ENCODE data around the gene ANKRD12. TPM values are rescaled to one million over a fixed set of nuclear protein-coding genes. Genes with fewer than 3 reads are reported as not detected.

ANKRD12 gene
- total RNA-seq, 1 experiment from 2014 or later: 30.7 TPM

DNA sequence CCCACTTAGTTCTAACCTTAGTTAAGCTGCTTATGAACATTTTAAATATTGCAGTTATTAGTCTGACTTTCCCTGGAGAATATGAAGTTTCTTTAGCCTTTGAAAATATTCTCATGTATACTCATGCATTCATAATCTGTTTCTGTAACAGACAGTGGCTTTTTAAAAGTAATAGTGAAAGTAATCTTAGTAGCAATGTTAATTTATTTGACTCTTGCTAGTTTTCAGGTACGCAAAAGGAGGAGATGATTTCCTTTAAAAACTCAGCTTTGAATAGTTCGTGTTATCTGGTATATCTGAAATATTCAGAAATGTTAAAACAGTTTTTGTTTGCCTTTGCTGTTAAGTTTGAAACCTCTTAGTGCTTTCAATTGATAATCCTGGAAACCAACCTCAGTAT lies 3.8 kb downstream of the ANKRD12 start:
- TF ChIP-seq CTCF (IDR thresholded peaks at IDR 0.05) (no peak), SIN3A (IDR thresholded peaks at IDR 0.05; ENCODE audit: borderline replicate concordance, insufficient read depth, low read depth, low read length) (no peak), TCF7L2 (IDR thresholded peaks at IDR 0.05; ENCODE audit: low read depth, low read length) (no peak), POLR2AphosphoS5 (IDR thresholded peaks at IDR 0.05; ENCODE audit: low read depth, low read length) (no peak), REST (IDR thresholded peaks at IDR 0.05; ENCODE audit: insufficient read depth in 1 of 2, low read depth in 2 of 2, low read length in 1 of 2) (no peak)
- POLR2A ChIA-PET: no interaction called here
- DNase-seq (ENCODE audit: low read depth, low spot score): no peak
- peaks cover 35% of the 10 kb centered on the region for H3K4me1 ChIP-seq (ENCODE audit: control insufficient read depth, insufficient read depth, low read length)
- BruUV-seq (replicated peaks): no TSS peak
- intact Hi-C loops (cut with micrococcal nuclease; ENCODE audit: unreplicated experiment) (loop anchor here (10.0 kb wide), 1 partner anchor 194 kb away; the partner anchor contains the start of gene TWSG1), in situ Hi-C loops (cut with HindIII; ENCODE audit: low pct_unique_long_range_greater_than_20kb, low sequenced_read_pairs) (no loop called here)
- H3K9me3 ChIP-seq (ENCODE audit: control insufficient read depth, insufficient read depth, low read depth, low read length): no peaks in the 10 kb centered on the region
- peak overlapping the region; percentile 73; the same call in 1 of the 2 replicates for H3K27ac ChIP-seq (ENCODE audit: low read length)
- no peak for ATAC-seq
- H3K4me3 ChIP-seq (ENCODE audit: low read depth in 2 of 2, low read length in 2 of 2): no peak overlapping the region
- H3K27me3 ChIP-seq (ENCODE audit: control insufficient read depth, insufficient read depth, low read length): no peaks in the 10 kb centered on the region
- CTCF ChIA-PET: interaction anchor here (0.6 kb wide), 1 partner anchor 9 kb away, joined by 3 read pairs; no protein-coding TSS in a partner anchor
- no peaks in the 10 kb centered on the region for H3K36me3 ChIP-seq (ENCODE audit: control insufficient read depth, insufficient read depth, low read length)

DNA sequence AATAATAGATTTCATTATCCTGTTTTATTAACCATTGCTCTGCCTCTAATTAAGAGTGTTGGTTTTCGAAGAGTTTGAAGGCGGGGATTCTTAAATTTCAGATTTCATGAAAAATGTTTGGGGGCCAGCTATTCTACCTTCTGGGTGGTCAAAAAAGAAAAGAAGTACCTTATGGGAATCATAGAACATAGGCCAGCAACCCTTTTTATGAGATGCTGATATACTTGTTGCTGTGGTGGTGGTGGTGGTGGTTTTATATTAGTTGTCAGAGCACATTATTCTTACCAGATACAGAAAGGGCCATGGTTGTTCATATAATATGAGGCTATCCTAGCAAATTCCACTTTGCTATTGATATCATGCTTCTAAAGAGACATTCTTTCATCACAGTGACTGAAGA lies 4.4 kb downstream of the ANKRD12 start:
- no peak for ATAC-seq
- in situ Hi-C loops (cut with HindIII; ENCODE audit: low pct_unique_long_range_greater_than_20kb, low sequenced_read_pairs): no loop called here

More for the DNA sequence above, 4.4 kb downstream of the ANKRD12 start:
- ChIA-PET CTCF (interaction anchor here (0.6 kb wide), 1 partner anchor 9 kb away, joined by 3 read pairs; no protein-coding TSS in a partner anchor), POLR2A (no interaction called here)
- TF ChIP-seq POLR2AphosphoS5 (IDR thresholded peaks at IDR 0.05; ENCODE audit: low read depth, low read length): no peak
- TF ChIP-seq TCF7L2 (IDR thresholded peaks at IDR 0.05; ENCODE audit: low read depth, low read length): no peak
- no peak for TF ChIP-seq SIN3A (IDR thresholded peaks at IDR 0.05; ENCODE audit: borderline replicate concordance, insufficient read depth, low read depth, low read length)
- no peak for TF ChIP-seq CTCF (IDR thresholded peaks at IDR 0.05)
- no peak for TF ChIP-seq REST (IDR thresholded peaks at IDR 0.05; ENCODE audit: insufficient read depth in 1 of 2, low read depth in 2 of 2, low read length in 1 of 2)
- Histone ChIP-seq H3K9me3 (ENCODE audit: control insufficient read depth, insufficient read depth, low read depth, low read length) (no peaks in the 10 kb centered on the region), H3K4me1 (ENCODE audit: control insufficient read depth, insufficient read depth, low read length) (peaks cover 32% of the 10 kb centered on the region), H3K27me3 (ENCODE audit: control insufficient read depth, insufficient read depth, low read length) (no peaks in the 10 kb centered on the region), H3K27ac (ENCODE audit: low read length) (peak overlapping the region; percentile 30; the same call in 1 of the 2 replicates), H3K36me3 (ENCODE audit: control insufficient read depth, insufficient read depth, low read length) (no peaks in the 10 kb centered on the region), H3K4me3 (ENCODE audit: low read depth in 2 of 2, low read length in 2 of 2) (no peak overlapping the region)
- DNase-seq (ENCODE audit: low read depth, low spot score): no peak
- no TSS peak for BruUV-seq (replicated peaks)
- intact Hi-C loops (cut with micrococcal nuclease; ENCODE audit: unreplicated experiment): loop anchor here (10.0 kb wide), 1 partner anchor 194 kb away; the partner anchor contains the start of gene TWSG1
